Nephron (organoid): ENCODE data around the gene PLAGL2.

ENCODE experiments used
- H3K27ac Mint-ChIP-seq, 3 experiments: 2 replicates each; pipeline ENCODE4 v1.8.0; 2020; ENCODE audit warnings: mixed read lengths in 3 of 3, mild to moderate bottlenecking in 2 of 3, moderate library complexity in 1 of 3
- H3K27me3 Mint-ChIP-seq: 2 replicates; pipeline ENCODE4 v1.8.0; 2021; ENCODE audit warnings: low read depth, mild to moderate bottlenecking, moderate library complexity, mixed read lengths
- H3K36me3 Mint-ChIP-seq: 2 replicates; pipeline ENCODE4 v1.8.0; 2020; ENCODE audit warnings: low read depth, mixed read lengths
- H3K4me1 Mint-ChIP-seq: 2 replicates; pipeline ENCODE4 v1.8.0; 2020; ENCODE audit warnings: mixed read lengths
- H3K4me3 Mint-ChIP-seq, 3 experiments: 2 replicates each; pipeline ENCODE4 v1.8.0; 2020; ENCODE audit warnings: mild to moderate bottlenecking in 3 of 3, mixed read lengths in 3 of 3, moderate library complexity in 2 of 3
- H3K9me3 Mint-ChIP-seq: 2 replicates; pipeline ENCODE4 v1.8.0; 2020; ENCODE audit warnings: mixed read lengths
- CTCF ChIP-seq, 3 experiments: fragments of 200-600 bp; sonication (generic); IDR thresholded peaks; one replicate each; pipeline ENCODE4 v1.5.0; 2021; ENCODE audit warnings: antibody characterized with exemption in 3 of 3; ENCODE audit not compliant: unreplicated experiment in 3 of 3

Gene PLAGL2

GRCh38 chr20:32216179-32217142 is 8.9 kb upstream of the PLAGL2 start:
- Mint-ChIP-seq H3K27ac (no peak overlapping the region), H3K4me1 (peaks cover 5% of the 10 kb centered on the region), H3K4me3 (no peak overlapping the region), H3K27me3 (no peaks in the 10 kb centered on the region), H3K9me3 (no peaks in the 10 kb centered on the region), H3K36me3 (peaks cover 57% of the 10 kb centered on the region)
- no peak for TF ChIP-seq CTCF (IDR thresholded peaks at IDR 0.05; ENCODE audit: unreplicated experiment in 3 of 3)

GRCh38 chr20:32215729-32216128 is 8.2 kb upstream of the PLAGL2 start:
- Mint-ChIP-seq H3K27ac (no peak overlapping the region), H3K4me1 (peaks cover 5% of the 10 kb centered on the region), H3K4me3 (no peak overlapping the region), H3K36me3 (peaks cover 54% of the 10 kb centered on the region), H3K9me3 (no peaks in the 10 kb centered on the region), H3K27me3 (no peaks in the 10 kb centered on the region)
- TF ChIP-seq CTCF (IDR thresholded peaks at IDR 0.05; ENCODE audit: unreplicated experiment in 3 of 3): no peak

GRCh38 chr20:32215147-32215546 is 7.6 kb upstream of the PLAGL2 start:
- Mint-ChIP-seq H3K4me1 (peaks cover 8% of the 10 kb centered on the region), H3K27me3 (no peaks in the 10 kb centered on the region), H3K36me3 (peaks cover 56% of the 10 kb centered on the region), H3K27ac (no peak overlapping the region), H3K9me3 (no peaks in the 10 kb centered on the region), H3K4me3 (no peak overlapping the region)
- TF ChIP-seq CTCF (IDR thresholded peaks at IDR 0.05; ENCODE audit: unreplicated experiment in 3 of 3): no peak

- H3K4me3 Mint-ChIP-seq: no peak overlapping the region
- no peak overlapping the region for H3K27ac Mint-ChIP-seq
- no peaks in the 10 kb centered on the region for H3K9me3 Mint-ChIP-seq
- no peaks in the 10 kb centered on the region for H3K27me3 Mint-ChIP-seq
- no peak for TF ChIP-seq CTCF (IDR thresholded peaks at IDR 0.05; ENCODE audit: unreplicated experiment in 3 of 3)
- peaks cover 20% of the 10 kb centered on the region for H3K4me1 Mint-ChIP-seq
- H3K36me3 Mint-ChIP-seq: peaks cover 46% of the 10 kb centered on the region
Observed at GRCh38 chr20:32213870-32214269, 6.3 kb upstream of the PLAGL2 start.

- TF ChIP-seq CTCF (IDR thresholded peaks at IDR 0.05; ENCODE audit: unreplicated experiment in 3 of 3): no peak
- Mint-ChIP-seq H3K27me3 (no peaks in the 10 kb centered on the region), H3K4me1 (peaks cover 45% of the 10 kb centered on the region), H3K9me3 (no peaks in the 10 kb centered on the region), H3K27ac (peak overlapping the region; percentile 61 to 90 (median 68)), H3K36me3 (peaks cover 19% of the 10 kb centered on the region), H3K4me3 (peak overlapping the region; percentile 74 to 90 (median 86))
Observed at GRCh38 chr20:32209850-32210605, 2.5 kb upstream of the PLAGL2 start.
